ENCODE data around the gene IQGAP3.
"Not testable (repeated sequence)": the region's sequence is repeated elsewhere in the genome, so short reads cannot be mapped to it uniquely, and the experiment has no call there.

IQGAP3 gene

GRCh38 chr1:156592910-156593660 is 20.7 kb upstream of the IQGAP3 start:
- DNase-seq (ENCODE audit: low read depth): no peak

- DNase-seq (ENCODE audit: low read depth): no peak
These were observed 20.0 kb upstream of the IQGAP3 start for GRCh38 chr1:156592158-156592909.

GRCh38 chr1:156591432-156592157 is 19.2 kb upstream of the IQGAP3 start, which contains the start of gene NAXE:
NAXE (plus strand) TSS chr1:156591776; CDS start chr1:156591805, 29 bp downstream.
- peak; percentile 47 for DNase-seq (ENCODE audit: low read depth)

- DNase-seq (ENCODE audit: low read depth): no peak
These were observed 18.7 kb upstream of the IQGAP3 start for GRCh38 chr1:156591181-156591431.

GRCh38 chr1:156590326-156591180 is 18.2 kb upstream of the IQGAP3 start:
- no peak for DNase-seq (ENCODE audit: low read depth)

- DNase-seq (ENCODE audit: low read depth): no peak
These were observed 17.2 kb upstream of the IQGAP3 start for GRCh38 chr1:156589546-156589945.

GRCh38 chr1:156587927-156588326 is 15.6 kb upstream of the IQGAP3 start:
- DNase-seq (ENCODE audit: low read depth): not testable (repeated sequence)

GRCh38 chr1:156586892-156587477 is 14.6 kb upstream of the IQGAP3 start:
- no peak for DNase-seq (ENCODE audit: low read depth)

- DNase-seq (ENCODE audit: low read depth): no peak
These were observed 14.0 kb upstream of the IQGAP3 start for GRCh38 chr1:156586323-156586722.

- DNase-seq (ENCODE audit: low read depth): no peak
These were observed 12.4 kb upstream of the IQGAP3 start for GRCh38 chr1:156584813-156585212.

- peak; percentile 61 for DNase-seq (ENCODE audit: low read depth)
These were observed 11.7 kb upstream of the IQGAP3 start for GRCh38 chr1:156583821-156584622.

GRCh38 chr1:156582388-156583017 is 10.1 kb upstream of the IQGAP3 start:
- DNase-seq (ENCODE audit: low read depth): no peak

- DNase-seq (ENCODE audit: low read depth): peak; percentile 24
These were observed 9.5 kb upstream of the IQGAP3 start for GRCh38 chr1:156581661-156582387.

GRCh38 chr1:156579472-156579871 is 7.1 kb upstream of the IQGAP3 start, which contains the start of gene TTC24:
TTC24 (plus strand) TSS chr1:156579723; CDS start chr1:156581365, 1,642 bp downstream.
- DNase-seq (ENCODE audit: low read depth): no peak

GRCh38 chr1:156578055-156578454 is 5.7 kb upstream of the IQGAP3 start:
- no peak for DNase-seq (ENCODE audit: low read depth)

- DNase-seq (ENCODE audit: low read depth): no peak
These were observed 5.2 kb upstream of the IQGAP3 start for GRCh38 chr1:156577550-156577949.

- DNase-seq (ENCODE audit: low read depth): no peak
These were observed 1.8 kb upstream of the IQGAP3 start for GRCh38 chr1:156574039-156574633.

- DNase-seq (ENCODE audit: low read depth): no peak
These were observed 276 bp upstream of the IQGAP3 start for GRCh38 chr1:156572663-156573018.

- no peak for DNase-seq (ENCODE audit: low read depth)
These were observed 1.0 kb downstream of the IQGAP3 start for GRCh38 chr1:156571261-156571852.

Data from stimulated activated CD8-positive, alpha-beta memory T cell treated with anti-CD3 and anti-CD28 coated beads, Interleukin-12 subunit alpha, Interleukin-12 subunit beta, amount 100 ng/mL, for 1 hour (primary cell).